GM18867 (cell line): Measurements from ENCODE around the gene PROK1.

ENCODE experiments used
- ATAC-seq: cut with Tn5 transposase; IDR thresholded peaks from one replicate; pipeline ENCODE4 v1.9.1; 2021; ENCODE audit warnings: mild to moderate bottlenecking, moderate library complexity; ENCODE audit not compliant: unreplicated experiment

Gene PROK1

GRCh38 chr1:110464340-110464739, 13.4 kb downstream of the PROK1 start:
- no peak for ATAC-seq

- ATAC-seq: no peak
Measured at GRCh38 chr1:110465038-110465813, 14.3 kb downstream of the PROK1 start.

GRCh38 chr1:110465814-110466380, 14.9 kb downstream of the PROK1 start:
- ATAC-seq: no peak

- ATAC-seq: no peak
Measured at GRCh38 chr1:110466646-110467280, 15.8 kb downstream of the PROK1 start.

- ATAC-seq: no peak
Measured at GRCh38 chr1:110471131-110471530, 20.2 kb downstream of the PROK1 start.

- no peak for ATAC-seq
Measured at GRCh38 chr1:110472546-110472945, 21.6 kb downstream of the PROK1 start.

GRCh38 chr1:110474444-110474843, 23.5 kb downstream of the PROK1 start:
- no peak for ATAC-seq

GRCh38 chr1:110475362-110476027, 24.5 kb downstream of the PROK1 start:
- no peak for ATAC-seq

GRCh38 chr1:110476028-110476765, 25.2 kb downstream of the PROK1 start:
- ATAC-seq: no peak

GRCh38 chr1:110477041-110477440, 26.1 kb downstream of the PROK1 start:
- no peak for ATAC-seq

GRCh38 chr1:110477445-110477957, 26.6 kb downstream of the PROK1 start:
- no peak for ATAC-seq

GRCh38 chr1:110477967-110478640, 27.2 kb downstream of the PROK1 start:
- ATAC-seq: no peak

GRCh38 chr1:110478886-110479285, 27.9 kb downstream of the PROK1 start:
- no peak for ATAC-seq

- ATAC-seq: no peak
Measured at GRCh38 chr1:110480356-110481096, 29.6 kb downstream of the PROK1 start.

- ATAC-seq: no peak
Measured at GRCh38 chr1:110481968-110482623, 31.1 kb downstream of the PROK1 start.

GRCh38 chr1:110482662-110483307, 31.8 kb downstream of the PROK1 start:
- no peak for ATAC-seq

- ATAC-seq: no peak
Measured at GRCh38 chr1:110483308-110483685, 32.3 kb downstream of the PROK1 start.

GRCh38 chr1:110484801-110485200, 33.9 kb downstream of the PROK1 start:
- no peak for ATAC-seq
